Smooth muscle cell of trachea (primary cell): ENCODE data around the gene CFAP97. TPM values are rescaled to one million over a fixed set of nuclear protein-coding genes. Genes with fewer than 3 reads are reported as not detected.

Experiments used
- total RNA-seq: library from RNA; depleted of rRNA; stranded (reverse); fragments of >200 nt; gene quantifications from 2 replicates; pipeline ENCODE4 v1.2.1, GENCODE V29; 2014

The CFAP97 gene
- 30.4 and 35.2 TPM in 2 replicates for total RNA-seq

DNA sequence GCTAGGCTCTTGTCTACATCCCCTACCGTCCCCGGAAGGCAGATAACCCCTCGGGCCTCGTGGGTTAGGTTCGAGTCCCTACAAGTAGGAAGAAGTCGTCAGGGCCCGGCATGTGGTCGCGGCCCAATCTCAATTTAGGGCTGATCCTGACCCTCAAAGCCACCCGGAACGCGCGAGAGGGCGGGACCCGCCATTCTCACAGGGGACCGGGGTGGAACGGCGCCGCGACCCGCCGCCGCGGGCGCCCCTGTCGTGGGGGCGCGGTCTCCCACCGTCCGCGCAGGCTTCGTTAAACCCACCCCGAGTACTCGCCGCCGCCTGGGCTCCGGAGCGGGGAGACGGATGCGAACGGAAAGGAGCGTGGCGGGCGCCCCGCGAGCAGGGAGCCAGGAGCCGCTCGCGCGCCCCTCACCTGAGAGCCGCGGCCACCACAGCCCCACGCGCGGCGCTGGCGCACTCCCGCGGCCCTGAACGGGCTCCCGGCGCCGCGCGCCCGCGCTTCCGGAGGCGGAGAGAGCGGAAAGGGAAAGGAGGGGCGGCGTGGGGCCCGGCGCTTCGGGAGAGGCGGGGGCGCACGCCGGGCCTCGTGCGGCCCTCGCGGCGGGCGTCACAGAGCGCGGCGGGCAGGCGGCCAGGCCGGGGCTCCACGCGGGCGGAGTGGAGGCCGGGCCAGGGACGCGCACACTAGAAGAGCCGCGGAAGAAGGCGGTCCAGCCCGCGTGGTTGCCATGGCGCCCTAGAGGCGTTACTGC, at the start of gene CFAP97:
Gene CFAP97, minus strand, starts transcription at position 515 of the 752 bp plus-strand sequence. CDS start 12,804 bp downstream, outside the sequence.

DNA sequence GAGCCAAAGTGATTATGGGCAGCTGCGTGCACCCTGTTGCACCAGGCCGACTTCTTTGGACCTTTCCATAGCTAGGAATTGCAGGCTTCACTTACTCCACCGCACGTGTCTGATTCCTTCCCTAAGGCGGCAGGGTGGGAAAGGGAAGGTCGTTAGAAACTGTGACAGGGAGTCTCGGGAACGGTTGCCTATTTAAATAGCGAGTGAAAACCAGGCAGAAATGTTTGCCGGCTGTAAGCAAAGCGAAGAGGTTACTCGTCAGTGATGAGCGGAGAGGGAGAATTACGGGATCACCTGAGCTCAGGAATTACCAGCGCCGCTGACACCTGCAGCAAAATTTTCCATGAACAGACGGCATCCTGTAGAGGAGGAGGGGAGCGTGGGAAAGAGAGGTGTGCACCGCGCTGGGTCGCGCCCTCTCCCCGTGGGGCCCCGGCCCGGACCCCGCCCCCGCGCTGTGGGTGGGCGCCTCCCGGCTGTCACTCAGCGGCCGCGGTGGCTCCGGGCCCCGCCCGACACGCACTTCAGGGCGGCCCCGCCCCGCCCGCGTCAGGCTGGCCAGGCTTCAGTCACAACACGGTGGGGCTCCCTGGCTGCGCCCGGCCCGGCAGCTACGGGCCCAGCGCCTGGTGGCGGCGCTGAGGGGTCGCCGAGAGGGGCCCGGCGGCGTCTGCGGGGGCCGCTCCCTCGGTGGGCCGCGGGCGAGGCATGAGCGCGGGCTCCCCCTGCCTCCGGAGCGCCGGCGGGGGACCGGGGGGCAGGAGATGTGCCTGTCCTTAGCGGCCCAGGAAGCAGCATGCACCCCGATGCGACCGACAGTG, 5.4 kb upstream of the CFAP97 start, which contains the start of gene SNX25:
Gene SNX25, plus strand, starts transcription at position 568 of the 821 bp plus-strand sequence. Its CDS starts 229 bp downstream, at position 797.

DNA sequence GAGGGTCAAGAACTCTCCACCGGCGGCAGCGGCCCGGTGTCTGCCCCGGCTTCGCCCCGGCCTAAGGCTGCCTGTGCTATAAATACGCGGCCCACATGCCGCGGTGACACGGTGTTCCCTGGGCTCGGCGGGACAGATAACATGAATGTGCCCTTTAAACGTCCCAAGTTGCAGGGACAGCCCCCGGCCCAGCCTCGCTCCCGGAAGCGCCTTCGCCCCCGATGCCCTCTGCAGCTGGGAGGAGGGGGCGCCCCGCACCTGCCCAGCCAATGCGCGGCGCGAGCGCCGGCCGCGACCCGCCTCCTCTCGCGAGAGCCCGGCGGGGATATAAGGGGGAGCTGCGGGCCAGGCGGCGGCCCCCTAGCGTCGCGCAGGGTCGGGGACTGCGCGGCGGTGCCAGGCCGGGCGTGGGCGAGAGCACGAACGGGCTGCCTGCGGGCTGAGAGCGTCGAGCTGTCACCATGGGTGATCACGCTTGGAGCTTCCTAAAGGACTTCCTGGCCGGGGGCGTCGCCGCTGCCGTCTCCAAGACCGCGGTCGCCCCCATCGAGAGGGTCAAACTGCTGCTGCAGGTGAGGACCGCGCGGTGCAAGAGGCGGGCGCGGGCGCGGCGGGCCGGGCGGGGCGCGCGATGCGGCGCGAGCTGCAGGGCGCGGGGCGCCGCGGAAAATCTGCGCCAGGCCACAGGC, 60.7 kb downstream of the CFAP97 start, which contains the start of gene SLC25A4:
Gene SLC25A4, plus strand, starts transcription at position 355 of the 689 bp plus-strand sequence. Its CDS starts 107 bp downstream, at position 462.

Other genes with a start within 250 kb of the CFAP97 start
- gene HELT, start 185.5 kb downstream of the CFAP97 start, total RNA-seq, result not detected in 2 replicates
- 6.8 and 7.4 TPM in 2 replicates for gene SLC25A4, start 60.7 kb downstream of the CFAP97 start, total RNA-seq
- gene SNX25, start 5.6 kb upstream of the CFAP97 start, total RNA-seq, result 23.5 and 34.2 TPM in 2 replicates
- 0.44 and 0.50 TPM in 2 replicates for gene LRP2BP, start 191.9 kb upstream of the CFAP97 start, total RNA-seq
- 3.9 and 4.6 TPM in 2 replicates for gene ANKRD37, start 192.8 kb upstream of the CFAP97 start, total RNA-seq
- gene UFSP2, start 222.0 kb upstream of the CFAP97 start, total RNA-seq, result 37.5 and 52.1 TPM in 2 replicates